H9 (cell line): Measurements from ENCODE around the gene HMGB1. TPM values are rescaled to one million over a fixed set of nuclear protein-coding genes. Genes with fewer than 3 reads are reported as not detected.

Experiments used
- DNase-seq: peaks from one replicate; pipeline ENCODE4 v3.0.0-alpha.2; 2017
- H2AFZ ChIP-seq: one replicate; pipeline ENCODE4 v1.6.1; 2013; ENCODE audit warnings: mild to moderate bottlenecking, low read length, control low read depth, moderate library complexity
- H2AK5ac ChIP-seq: 2 replicates; pipeline ENCODE4 v1.6.1; 2013; ENCODE audit warnings: low read length, control low read depth, mixed read lengths; ENCODE audit not compliant: insufficient read length
- H2BK120ac ChIP-seq: one replicate; pipeline ENCODE4 v1.6.1; 2013; ENCODE audit warnings: low read depth, mild to moderate bottlenecking, low read length, control low read depth, inconsistent platforms; ENCODE audit not compliant: poor library complexity, severe bottlenecking
- H2BK12ac ChIP-seq: 2 replicates; pipeline ENCODE4 v1.6.1; 2013; ENCODE audit warnings: low read length, control low read depth, mixed read lengths, low read depth; ENCODE audit not compliant: insufficient read length
- H2BK15ac ChIP-seq: 2 replicates; pipeline ENCODE4 v1.6.1; 2013; ENCODE audit warnings: low read depth, low read length, control low read depth
- H2BK20ac ChIP-seq: one replicate; pipeline ENCODE4 v1.6.1; 2013; ENCODE audit warnings: low read depth, mild to moderate bottlenecking, low read length, control low read depth, inconsistent platforms; ENCODE audit not compliant: poor library complexity, severe bottlenecking
- H2BK5ac ChIP-seq: 2 replicates; pipeline ENCODE4 v1.6.1; 2013; ENCODE audit warnings: low read length, control low read depth, mixed read lengths; ENCODE audit not compliant: insufficient read length
- H3K14ac ChIP-seq: 2 replicates; pipeline ENCODE4 v1.6.1; 2013; ENCODE audit warnings: low read length, control low read depth; ENCODE audit not compliant: insufficient read depth
- H3K18ac ChIP-seq: 2 replicates; pipeline ENCODE4 v1.6.1; 2013; ENCODE audit warnings: low read depth, mild to moderate bottlenecking, mixed read lengths, low read length, control low read depth; ENCODE audit not compliant: insufficient read length
- H3K23ac ChIP-seq: 2 replicates; pipeline ENCODE4 v1.6.1; 2013; ENCODE audit warnings: low read length, control low read depth, mixed read lengths, low read depth; ENCODE audit not compliant: insufficient read length
- H3K23me2 ChIP-seq: 2 replicates; pipeline ENCODE4 v1.6.1; 2013; ENCODE audit warnings: low read depth, mild to moderate bottlenecking, mixed read lengths, low read length, control low read depth; ENCODE audit not compliant: insufficient read length, poor library complexity, severe bottlenecking
- H3K27ac ChIP-seq: 2 replicates; pipeline ENCODE4 v1.5.1; 2013; ENCODE audit warnings: low read length, control low read depth, mixed read lengths, low read depth; ENCODE audit not compliant: insufficient read length
- H3K27me3 ChIP-seq: 2 replicates; pipeline ENCODE4 v1.6.1; 2013; ENCODE audit warnings: low read length, control low read depth, inconsistent platforms; ENCODE audit not compliant: insufficient read depth
- H3K4ac ChIP-seq: 2 replicates; pipeline ENCODE4 v1.6.1; 2013; ENCODE audit warnings: low read depth, mild to moderate bottlenecking, control low read depth, inconsistent platforms, low read length, moderate library complexity
- H3K4me1 ChIP-seq: 2 replicates; pipeline ENCODE4 v1.6.1; 2013; ENCODE audit warnings: low read length, control low read depth, inconsistent platforms; ENCODE audit not compliant: insufficient read depth
- H3K4me2 ChIP-seq: 2 replicates; pipeline ENCODE4 v1.6.1; 2013; ENCODE audit warnings: low read length, control low read depth, mixed read lengths; ENCODE audit not compliant: insufficient read length, insufficient read depth
- H3K56ac ChIP-seq: 2 replicates; pipeline ENCODE4 v1.6.1; 2013; ENCODE audit warnings: low read depth, mild to moderate bottlenecking, mixed read lengths, low read length, control low read depth; ENCODE audit not compliant: insufficient read length
- H3K79me1 ChIP-seq: 2 replicates; pipeline ENCODE4 v1.6.1; 2013; ENCODE audit warnings: low read depth, mild to moderate bottlenecking, moderate library complexity, low read length, control low read depth, inconsistent platforms; ENCODE audit not compliant: insufficient read depth, poor library complexity, severe bottlenecking
- H3K79me2 ChIP-seq: 2 replicates; pipeline ENCODE4 v1.6.1; 2013; ENCODE audit warnings: low read length, control low read depth, inconsistent platforms; ENCODE audit not compliant: insufficient read depth
- H3K9ac ChIP-seq: 2 replicates; pipeline ENCODE4 v1.6.1; 2013; ENCODE audit warnings: low read length, control low read depth, mixed read lengths; ENCODE audit not compliant: insufficient read length; ENCODE audit errors: extremely low read depth
- H3K9me3 ChIP-seq: one replicate; pipeline ENCODE4 v1.6.1; 2013; ENCODE audit warnings: low read depth, low read length, inconsistent platforms; ENCODE audit not compliant: control insufficient read depth
- H3T11ph ChIP-seq: one replicate; pipeline ENCODE4 v1.6.1; 2013; ENCODE audit warnings: mild to moderate bottlenecking, low read length, control low read depth, inconsistent platforms
- H4K20me1 ChIP-seq: one replicate; pipeline ENCODE4 v1.6.1; 2013; ENCODE audit not compliant: control insufficient read depth, insufficient read length, insufficient read depth
- H4K5ac ChIP-seq: 2 replicates; pipeline ENCODE4 v1.6.1; 2013; ENCODE audit warnings: low read depth, mild to moderate bottlenecking, mixed read lengths, low read length, control low read depth; ENCODE audit not compliant: insufficient read length
- H4K8ac ChIP-seq: replicated peaks from 2 replicates; pipeline ENCODE4 v1.6.1; 2013; ENCODE audit warnings: low read length, control low read depth, mixed read lengths, low read depth; ENCODE audit not compliant: insufficient read length
- H4K91ac ChIP-seq: 2 replicates; pipeline ENCODE4 v1.6.1; 2013; ENCODE audit warnings: low read depth, mild to moderate bottlenecking, moderate library complexity, mixed read lengths, low read length, control low read depth; ENCODE audit not compliant: insufficient read length
- H3K27ac Mint-ChIP-seq, 3 experiments: 2 replicates in 2 of 3; 3 replicates in 1 of 3; pipeline ENCODE4 v1.8.0; 2020 to 2021; ENCODE audit warnings: mixed read lengths in 3 of 3, mild to moderate bottlenecking in 1 of 3, moderate library complexity in 1 of 3
- H3K27me3 Mint-ChIP-seq: 2 replicates; pipeline ENCODE4 v1.8.0; 2021; ENCODE audit warnings: low read depth, mild to moderate bottlenecking, moderate library complexity, mixed read lengths
- H3K36me3 Mint-ChIP-seq, 3 experiments: 2 replicates in 2 of 3; 3 replicates in 1 of 3; pipeline ENCODE4 v1.8.0; 2020 to 2021; ENCODE audit warnings: low read depth in 3 of 3, mixed read lengths in 3 of 3; ENCODE audit not compliant: insufficient read depth in 1 of 3
- H3K4me1 Mint-ChIP-seq, 2 experiments: 2 replicates each; pipeline ENCODE4 v1.8.0; 2020; ENCODE audit warnings: mixed read lengths in 2 of 2
- H3K4me3 Mint-ChIP-seq, 2 experiments: 2 replicates in 1 of 2; 3 replicates in 1 of 2; pipeline ENCODE4 v1.8.0; 2020 to 2021; ENCODE audit warnings: mild to moderate bottlenecking in 2 of 2, mixed read lengths in 2 of 2, moderate library complexity in 1 of 2
- H3K9me3 Mint-ChIP-seq, 2 experiments: 2 replicates in 1 of 2; 3 replicates in 1 of 2; pipeline ENCODE4 v1.8.0; 2020; ENCODE audit warnings: mild to moderate bottlenecking in 2 of 2, mixed read lengths in 2 of 2, moderate library complexity in 1 of 2
- CTCF ChIP-seq: fragments of 200-600 bp; sonication (generic); conservative IDR thresholded peaks from 3 replicates; pipeline ENCODE4 v1.8.0; 2021; ENCODE audit warnings: antibody characterized with exemption, mild to moderate bottlenecking
- WGBS: extraction: QIAGEN DNeasy Blood & Tissue Kit; methylation state at CpG from one replicate; pipeline ENCODE4 v1.1.7; 2013; ENCODE audit warnings: missing lambda C conversion rate, low lambda C conversion rate, mixed read lengths; ENCODE audit not compliant: insufficient read length; ENCODE audit errors: extremely low coverage; 5-methylcytosine and 5-hydroxymethylcytosine counted together
- total RNA-seq: library from RNA; stranded (reverse); gene quantifications from 2 replicates; pipeline ENCODE4 v1.2.1, GENCODE V29; 2021

HMGB1 gene
- total RNA-seq, 1 experiment from 2014 or later: 688 TPM

- H2BK5ac ChIP-seq: no peak overlapping the region
- H3T11ph ChIP-seq: no peak overlapping the region
- peak overlapping the region in 1 of 2 experiments; percentile 10; a peak in 2 of 5 replicates for H3K4me3 Mint-ChIP-seq
- H3K23ac ChIP-seq: no peak overlapping the region
- no peak overlapping the region for H2AK5ac ChIP-seq
- no peak overlapping the region for H4K91ac ChIP-seq
- no peak overlapping the region for H2AFZ ChIP-seq
- H4K20me1 ChIP-seq: no peaks in the 10 kb centered on the region
- H3K27me3 Mint-ChIP-seq: no peaks in the 10 kb centered on the region
- H3K9me3 ChIP-seq: no peaks in the 10 kb centered on the region
- WGBS: no CpG with 5 or more reads among the region's 4 CpGs
- H3K9me3 Mint-ChIP-seq: no peaks in the 10 kb centered on the region
- H3K27me3 ChIP-seq: no peaks in the 10 kb centered on the region
- no peak overlapping the region for H2BK20ac ChIP-seq
- no peaks in the 10 kb centered on the region for H3K79me2 ChIP-seq
- H3K4me1 ChIP-seq: no peaks in the 10 kb centered on the region; the same call in 1 of the 2 replicates
- no peak overlapping the region for H2BK12ac ChIP-seq
- H3K14ac ChIP-seq: no peak overlapping the region
- no peak overlapping the region for H3K4ac ChIP-seq
- peak overlapping the region; percentile 29 for H3K27ac ChIP-seq
- H2BK15ac ChIP-seq: no peak overlapping the region
- H3K79me1 ChIP-seq: no peaks in the 10 kb centered on the region
- no peak overlapping the region for H3K4me2 ChIP-seq
- no peak overlapping the region for H3K56ac ChIP-seq
- no peak overlapping the region for H4K8ac ChIP-seq
- H3K4me1 Mint-ChIP-seq: peaks cover 17 to 21% of the 10 kb centered on the region in 2 experiments
- H3K36me3 Mint-ChIP-seq: no peaks in the 10 kb centered on the region
- H3K27ac Mint-ChIP-seq: peak overlapping the region; percentile 72 to 94 (median 85)
- peak; percentile 67 for DNase-seq
- no peak overlapping the region for H2BK120ac ChIP-seq
- H3K9ac ChIP-seq: no peak overlapping the region
- no peak for TF ChIP-seq CTCF
- no peaks in the 10 kb centered on the region for H3K23me2 ChIP-seq
- H3K18ac ChIP-seq: no peak overlapping the region
- H4K5ac ChIP-seq: no peak overlapping the region
Observed at GRCh38 chr13:30477346-30478195, 11.8 kb upstream of the HMGB1 start.
